ENCODE data around the gene C6orf52.
"Not testable (repeated sequence)": the region's sequence is repeated elsewhere in the genome, so short reads cannot be mapped to it uniquely, and the experiment has no call there.

Gene C6orf52

GRCh38 chr6:10682355-10682988, 11.9 kb downstream of the C6orf52 start:
- no peak for DNase-seq
- no peak overlapping the region for H3K4me3 ChIP-seq (ENCODE audit: low read depth, low read length)
- no peaks in the 10 kb centered on the region for H3K36me3 ChIP-seq
- H3K27me3 ChIP-seq, result peaks cover 12% of the 10 kb centered on the region
- TF ChIP-seq, protein P1, sequence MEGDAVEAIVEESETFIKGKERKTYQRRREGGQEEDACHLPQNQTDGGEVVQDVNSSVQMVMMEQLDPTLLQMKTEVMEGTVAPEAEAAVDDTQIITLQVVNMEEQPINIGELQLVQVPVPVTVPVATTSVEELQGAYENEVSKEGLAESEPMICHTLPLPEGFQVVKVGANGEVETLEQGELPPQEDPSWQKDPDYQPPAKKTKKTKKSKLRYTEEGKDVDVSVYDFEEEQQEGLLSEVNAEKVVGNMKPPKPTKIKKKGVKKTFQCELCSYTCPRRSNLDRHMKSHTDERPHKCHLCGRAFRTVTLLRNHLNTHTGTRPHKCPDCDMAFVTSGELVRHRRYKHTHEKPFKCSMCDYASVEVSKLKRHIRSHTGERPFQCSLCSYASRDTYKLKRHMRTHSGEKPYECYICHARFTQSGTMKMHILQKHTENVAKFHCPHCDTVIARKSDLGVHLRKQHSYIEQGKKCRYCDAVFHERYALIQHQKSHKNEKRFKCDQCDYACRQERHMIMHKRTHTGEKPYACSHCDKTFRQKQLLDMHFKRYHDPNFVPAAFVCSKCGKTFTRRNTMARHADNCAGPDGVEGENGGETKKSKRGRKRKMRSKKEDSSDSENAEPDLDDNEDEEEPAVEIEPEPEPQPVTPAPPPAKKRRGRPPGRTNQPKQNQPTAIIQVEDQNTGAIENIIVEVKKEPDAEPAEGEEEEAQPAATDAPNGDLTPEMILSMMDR (IDR thresholded peaks at IDR 0.05; ENCODE audit: low read depth, low read length), result no peak
- H3K9me3 ChIP-seq, result no peaks in the 10 kb centered on the region
- H3K4me1 ChIP-seq, result no peaks in the 10 kb centered on the region

DNA sequence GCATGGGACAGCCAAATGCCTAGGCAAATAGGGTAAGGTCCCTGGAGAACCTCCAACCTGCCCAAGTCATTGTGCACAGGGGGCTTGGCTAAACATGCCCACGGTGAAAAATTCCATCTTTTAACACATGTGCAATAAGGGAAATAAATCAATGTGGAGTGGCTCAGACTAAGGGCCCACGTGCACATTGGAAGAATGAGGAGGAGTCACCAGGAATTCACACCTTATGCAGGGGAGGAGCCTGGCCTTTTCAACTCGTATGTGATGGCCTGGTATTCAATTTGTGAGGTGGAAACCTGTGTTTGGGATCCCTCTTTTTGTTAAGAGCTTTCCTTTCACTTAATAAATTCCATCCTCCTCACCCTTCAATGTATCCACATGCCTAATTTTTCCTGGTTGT, 12.6 kb downstream of the C6orf52 start:
- Histone ChIP-seq H3K4me1 (no peaks in the 10 kb centered on the region), H3K36me3 (no peaks in the 10 kb centered on the region), H3K4me3 (ENCODE audit: low read depth, low read length) (no peak overlapping the region), H3K27me3 (peaks cover 7% of the 10 kb centered on the region; the same call in 1 of the 2 replicates), H3K9me3 (no peaks in the 10 kb centered on the region)
- no peak for DNase-seq
- TF ChIP-seq, protein P1 (IDR thresholded peaks at IDR 0.05; ENCODE audit: low read depth, low read length), result no peak

GRCh38 chr6:10678456-10678855, 16.0 kb downstream of the C6orf52 start:
- DNase-seq, result no peak
- TF ChIP-seq, protein P1 (IDR thresholded peaks at IDR 0.05; ENCODE audit: low read depth, low read length), result no peak
- Histone ChIP-seq H3K36me3 (no peaks in the 10 kb centered on the region), H3K4me3 (ENCODE audit: low read depth, low read length) (no peak overlapping the region), H3K9me3 (no peaks in the 10 kb centered on the region), H3K27me3 (no peaks in the 10 kb centered on the region), H3K4me1 (no peaks in the 10 kb centered on the region)

- TF ChIP-seq, protein P1 (IDR thresholded peaks at IDR 0.05; ENCODE audit: low read depth, low read length), result no peak
- Histone ChIP-seq H3K9me3 (no peaks in the 10 kb centered on the region), H3K27me3 (no peaks in the 10 kb centered on the region), H3K4me3 (ENCODE audit: low read depth, low read length) (no peak overlapping the region), H3K36me3 (no peaks in the 10 kb centered on the region), H3K4me1 (no peaks in the 10 kb centered on the region)
- peak; percentile 42 for DNase-seq
Observed at GRCh38 chr6:10676403-10676802, 18.0 kb downstream of the C6orf52 start.

DNA sequence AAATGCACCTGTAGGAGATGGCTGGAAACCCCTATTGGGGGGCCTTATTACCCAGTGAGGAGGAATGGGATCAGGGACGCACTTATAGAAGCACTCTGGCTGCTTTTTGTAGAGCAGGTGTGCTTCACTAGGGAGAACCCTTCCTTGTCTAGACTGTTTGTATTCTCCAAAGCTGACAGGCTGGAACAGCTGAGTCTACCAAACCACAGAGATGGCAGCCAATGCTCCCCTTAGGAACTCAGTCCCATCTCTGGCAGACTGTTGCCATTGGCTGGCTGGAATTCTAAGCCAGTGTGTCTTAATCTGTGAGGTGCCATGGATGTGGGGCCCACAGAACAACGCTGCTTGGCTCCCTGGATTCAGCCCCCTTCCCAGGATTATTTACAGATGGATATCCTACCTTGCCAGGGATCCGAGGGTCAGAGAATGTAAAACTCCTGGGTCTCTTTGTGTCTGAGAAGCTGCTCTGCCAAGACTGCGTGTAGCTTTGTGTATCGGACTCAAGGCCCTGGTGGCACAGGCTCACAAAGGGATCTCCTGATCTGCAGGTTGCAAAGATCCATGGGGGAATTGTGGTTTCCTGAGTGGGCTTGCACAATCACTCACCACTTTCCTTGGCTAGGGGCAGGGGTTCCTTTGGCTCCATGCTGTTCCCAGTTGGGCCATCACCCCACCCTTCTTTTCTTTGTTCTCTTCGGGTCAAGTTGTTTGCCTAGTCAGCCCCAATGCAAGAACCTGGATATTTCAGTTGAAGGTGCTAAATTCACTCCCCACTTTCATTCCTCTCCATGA, 26.1 kb downstream of the C6orf52 start:
- Histone ChIP-seq H3K27me3 (no peaks in the 10 kb centered on the region), H3K9me3 (no peaks in the 10 kb centered on the region), H3K4me3 (ENCODE audit: low read depth, low read length) (no peak overlapping the region), H3K4me1 (no peaks in the 10 kb centered on the region), H3K36me3 (no peaks in the 10 kb centered on the region)
- TF ChIP-seq, protein P1 (IDR thresholded peaks at IDR 0.05; ENCODE audit: low read depth, low read length), result no peak
- DNase-seq, result no peak

DNA sequence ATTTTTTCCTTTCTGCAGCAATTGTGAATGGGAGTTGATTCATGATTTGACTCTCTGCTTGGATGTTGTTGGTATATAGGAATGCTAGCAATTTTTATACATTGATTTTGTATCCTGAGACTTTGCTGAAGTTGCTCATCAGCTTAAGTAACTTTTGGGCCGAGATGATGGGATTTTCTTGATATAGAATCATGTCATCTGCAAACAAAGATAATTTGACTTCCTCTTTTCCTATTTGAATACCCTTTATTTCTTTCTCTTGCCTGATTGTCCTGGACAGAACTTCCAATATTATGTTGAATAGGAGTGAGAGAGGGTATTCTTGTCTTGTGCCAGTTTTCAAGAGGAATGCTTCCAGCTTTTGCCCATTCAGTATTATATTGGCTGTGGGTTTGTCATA, 28.8 kb downstream of the C6orf52 start:
- not testable (repeated sequence) for H3K27me3 ChIP-seq; H3K4me3 ChIP-seq (ENCODE audit: low read depth, low read length); H3K9me3 ChIP-seq; H3K36me3 ChIP-seq; H3K4me1 ChIP-seq; DNase-seq
